ENCODE results near the gene ZNF865.

Gene ZNF865

GRCh38 chr19:55611300-55611982 is 6.0 kb downstream of the ZNF865 start:
- Histone ChIP-seq H3F3A (ENCODE audit: insufficient read depth) (no peaks in the 10 kb centered on the region), H2AFZ (ENCODE audit: low read depth, low read length, severe bottlenecking) (no peak overlapping the region), H3K4me3 (ENCODE audit: insufficient read depth, low read length, poor library complexity, severe bottlenecking) (no peak overlapping the region), H3K79me2 (ENCODE audit: insufficient read depth, low read length) (peaks cover 24% of the 10 kb centered on the region), H3K27me3 (ENCODE audit: low read length) (no peaks in the 10 kb centered on the region), H3K9me3 (ENCODE audit: insufficient read depth, low read length) (no peaks in the 10 kb centered on the region), H3K36me3 (ENCODE audit: low read length) (no peaks in the 10 kb centered on the region), H4K20me1 (ENCODE audit: low read depth, low read length) (no peaks in the 10 kb centered on the region), H3K4me2 (ENCODE audit: low read depth, low read length, poor library complexity, severe bottlenecking) (no peak overlapping the region), H3K27ac (ENCODE audit: low read depth, low read length) (no peak overlapping the region), H3K9ac (ENCODE audit: low read length) (no peak overlapping the region), H3K9me2 (replicated peaks; ENCODE audit: insufficient read depth, low read length) (no peaks in the 10 kb centered on the region)
- no peak for TF ChIP-seq EZH2phosphoT487 (conservative IDR thresholded peaks at IDR 0.05; ENCODE audit: low read length)
- TF ChIP-seq CTCF (IDR thresholded peaks at IDR 0.05; ENCODE audit: insufficient read depth, low read length, poor library complexity, severe bottlenecking), result no peak

GRCh38 chr19:55611983-55612645 is 6.7 kb downstream of the ZNF865 start:
- peaks cover 17% of the 10 kb centered on the region for H3K79me2 ChIP-seq (ENCODE audit: insufficient read depth, low read length)
- TF ChIP-seq EZH2phosphoT487 (conservative IDR thresholded peaks at IDR 0.05; ENCODE audit: low read length) (no peak), CTCF (IDR thresholded peaks at IDR 0.05; ENCODE audit: insufficient read depth, low read length, poor library complexity, severe bottlenecking) (no peak)
- no peak overlapping the region for H3K27ac ChIP-seq (ENCODE audit: low read depth, low read length)
- H3K36me3 ChIP-seq (ENCODE audit: low read length), result no peaks in the 10 kb centered on the region
- no peak overlapping the region for H3K4me2 ChIP-seq (ENCODE audit: low read depth, low read length, poor library complexity, severe bottlenecking)
- no peaks in the 10 kb centered on the region for H3K27me3 ChIP-seq (ENCODE audit: low read length)
- no peak overlapping the region for H2AFZ ChIP-seq (ENCODE audit: low read depth, low read length, severe bottlenecking)
- no peak overlapping the region for H3K4me3 ChIP-seq (ENCODE audit: insufficient read depth, low read length, poor library complexity, severe bottlenecking)
- no peaks in the 10 kb centered on the region for H4K20me1 ChIP-seq (ENCODE audit: low read depth, low read length)
- H3K9me3 ChIP-seq (ENCODE audit: insufficient read depth, low read length), result no peaks in the 10 kb centered on the region
- no peaks in the 10 kb centered on the region for H3K9me2 ChIP-seq (replicated peaks; ENCODE audit: insufficient read depth, low read length)
- H3K9ac ChIP-seq (ENCODE audit: low read length), result no peak overlapping the region
- no peaks in the 10 kb centered on the region for H3F3A ChIP-seq (ENCODE audit: insufficient read depth)

DNA sequence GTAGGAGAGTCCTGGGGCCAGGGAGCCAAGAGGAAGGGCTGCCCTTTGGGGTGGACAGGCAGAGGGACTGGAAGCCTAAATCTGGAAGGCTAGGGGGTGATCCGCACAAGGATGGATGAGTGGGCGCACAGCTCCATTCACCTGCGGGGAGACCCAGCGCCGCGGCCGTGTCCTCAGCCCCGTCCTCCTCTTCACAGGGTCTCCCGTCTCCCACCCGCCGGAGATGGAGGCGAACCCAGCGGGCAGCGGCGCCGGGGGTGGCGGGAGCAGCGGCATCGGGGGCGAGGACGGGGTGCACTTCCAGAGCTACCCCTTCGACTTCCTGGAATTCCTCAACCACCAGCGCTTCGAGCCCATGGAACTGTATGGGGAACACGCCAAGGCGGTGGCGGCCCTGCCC is 7.9 kb downstream of the ZNF865 start:
- H3K4me3 ChIP-seq (ENCODE audit: insufficient read depth, low read length, poor library complexity, severe bottlenecking), result no peak overlapping the region
- no peaks in the 10 kb centered on the region for H3K9me2 ChIP-seq (replicated peaks; ENCODE audit: insufficient read depth, low read length)
- no peaks in the 10 kb centered on the region for H3K9me3 ChIP-seq (ENCODE audit: insufficient read depth, low read length)
- H4K20me1 ChIP-seq (ENCODE audit: low read depth, low read length), result no peaks in the 10 kb centered on the region
- no peaks in the 10 kb centered on the region for H3F3A ChIP-seq (ENCODE audit: insufficient read depth)
- no peak overlapping the region for H3K27ac ChIP-seq (ENCODE audit: low read depth, low read length)
- H3K4me2 ChIP-seq (ENCODE audit: low read depth, low read length, poor library complexity, severe bottlenecking), result no peak overlapping the region
- peaks cover 8% of the 10 kb centered on the region; the same call in 1 of the 2 replicates for H3K79me2 ChIP-seq (ENCODE audit: insufficient read depth, low read length)
- no peaks in the 10 kb centered on the region for H3K27me3 ChIP-seq (ENCODE audit: low read length)
- TF ChIP-seq CTCF (IDR thresholded peaks at IDR 0.05; ENCODE audit: insufficient read depth, low read length, poor library complexity, severe bottlenecking) (no peak), EZH2phosphoT487 (conservative IDR thresholded peaks at IDR 0.05; ENCODE audit: low read length) (no peak)
- H3K9ac ChIP-seq (ENCODE audit: low read length), result no peak overlapping the region
- H2AFZ ChIP-seq (ENCODE audit: low read depth, low read length, severe bottlenecking), result no peak overlapping the region
- H3K36me3 ChIP-seq (ENCODE audit: low read length), result no peaks in the 10 kb centered on the region

Measured in SU-DHL-6 (cell line).